Keratinocyte (primary cell): ENCODE data around the gene ASTN1.

Experiments used
- CTCF ChIP-seq, 3 experiments: IDR thresholded peaks in 1 of 3; conservative IDR thresholded peaks in 1 of 3; optimal IDR thresholded peaks in 1 of 3; 2 replicates in 2 of 3; 3 replicates in 1 of 3; pipeline versions ENCODE3 to v1.5.1; 2011; ENCODE audit warnings: low read length in 3 of 3, mild to moderate bottlenecking in 3 of 3, moderate library complexity in 2 of 3, control low read depth in 1 of 3, inconsistent platforms in 1 of 3; ENCODE audit not compliant: insufficient read depth in 2 of 3; ENCODE audit errors: extremely low read depth in 1 of 3
- EZH2 ChIP-seq: IDR thresholded peaks from one replicate; pipeline ENCODE4 v1.6.1; 2012; ENCODE audit warnings: inconsistent platforms, mild to moderate bottlenecking, low read length, moderate library complexity

GRCh38 chr1:176976225-176976624 is 188.3 kb downstream of the ASTN1 start:
- TF ChIP-seq CTCF (optimal IDR thresholded peaks at IDR 0.05 in 1 of 3, IDR thresholded peaks at IDR 0.05 in 1 of 3, conservative IDR thresholded peaks at IDR 0.05 in 1 of 3; ENCODE audit: extremely low read depth in 1 of 3, insufficient read depth in 2 of 3, low read length in 3 of 3) (no peak), EZH2 (no peak)
